Suprapubic skin (tissue), 4 donors: ENCODE results near the gene PDE3A. TPM values are rescaled to one million over a fixed set of nuclear protein-coding genes. Genes with fewer than 3 reads are reported as not detected.

ENCODE experiments used
- DNase-seq, 2 donors: peaks; one replicate each; pipeline ENCODE4 v3.0.0-alpha.2; 2019; ENCODE audit warnings: low spot score in 2 of 2
- H3K27ac ChIP-seq: fragments of 200-600 bp; sonication (generic); one replicate; pipeline ENCODE4 v1.5.1; 2019
- H3K27me3 ChIP-seq: fragments of 200-600 bp; sonication (generic); one replicate; pipeline ENCODE4 v1.5.1; 2019
- H3K36me3 ChIP-seq: fragments of 200-600 bp; sonication (generic); one replicate; pipeline ENCODE4 v1.5.1; 2019
- H3K4me1 ChIP-seq: fragments of 200-600 bp; sonication (generic); one replicate; pipeline ENCODE4 v1.5.1; 2019
- H3K4me3 ChIP-seq: fragments of 200-600 bp; sonication (generic); one replicate; pipeline ENCODE4 v1.5.1; 2019; ENCODE audit warnings: mild to moderate bottlenecking
- H3K9me3 ChIP-seq: fragments of 200-600 bp; sonication (generic); one replicate; pipeline ENCODE4 v1.5.1; 2019
- CTCF ChIP-seq, 2 donors: fragments of 200-600 bp in 1 of 2; fragments of 450-650 bp in 1 of 2; sonication (generic) in 1 of 2; IDR thresholded peaks; one replicate each; pipeline ENCODE4 v1.5.1; 2016 to 2019; ENCODE audit warnings: antibody characterized with exemption in 2 of 2, mild to moderate bottlenecking in 1 of 2, moderate library complexity in 1 of 2
- EP300 ChIP-seq: sonication (generic); formaldehyde crosslinking; IDR thresholded peaks from one replicate; pipeline ENCODE4 v1.6.1; 2017; ENCODE audit warnings: antibody characterized with exemption
- POLR2A ChIP-seq, 2 donors: fragments of 450-650 bp; IDR thresholded peaks; one replicate each; pipeline ENCODE4 v1.6.1; 2017; ENCODE audit warnings: antibody characterized with exemption in 2 of 2, mild to moderate bottlenecking in 2 of 2, moderate library complexity in 2 of 2
- POLR2AphosphoS5 ChIP-seq, 3 donors: sonication (generic); formaldehyde crosslinking; IDR thresholded peaks; one replicate each; pipeline ENCODE4 v1.6.1; 2017; ENCODE audit warnings: antibody characterized with exemption in 3 of 3
- WGBS: methylation state at CpG from one replicate; pipeline ENCODE4 v1.1.5; 2018; 5-methylcytosine and 5-hydroxymethylcytosine counted together
- total RNA-seq, 4 donors: library from RNA; depleted of rRNA; stranded (reverse); fragments of >200 nt; gene quantifications; one replicate each; pipeline ENCODE4 v1.1.0, GENCODE V29; 2016

PDE3A gene
- total RNA-seq, 4 donors from 2014 or later, result 0.79 to 3.4 (median 1.4) TPM

GRCh38 chr12:20486233-20486632 lies 117.9 kb downstream of the PDE3A start:
- Histone ChIP-seq H3K27me3 (no peaks in the 10 kb centered on the region), H3K9me3 (no peaks in the 10 kb centered on the region), H3K4me1 (no peaks in the 10 kb centered on the region), H3K4me3 (no peak overlapping the region), H3K27ac (no peak overlapping the region), H3K36me3 (no peaks in the 10 kb centered on the region)
- no peak for DNase-seq
- TF ChIP-seq EP300 (no peak), POLR2AphosphoS5 (IDR thresholded peaks at IDR 0.05) (no peak)
- WGBS, result 89% methylated on average over 2 of the region's 2 CpGs

- WGBS, result 85% methylated on average over 2 of the region's 2 CpGs
- Histone ChIP-seq H3K27ac (no peak overlapping the region), H3K4me1 (no peaks in the 10 kb centered on the region), H3K4me3 (no peak overlapping the region), H3K27me3 (no peaks in the 10 kb centered on the region), H3K36me3 (no peaks in the 10 kb centered on the region), H3K9me3 (no peaks in the 10 kb centered on the region)
- no peak for DNase-seq
- no peak for TF ChIP-seq POLR2A (IDR thresholded peaks at IDR 0.05)
- TF ChIP-seq POLR2AphosphoS5 (IDR thresholded peaks at IDR 0.05), result no peak
- no peak for TF ChIP-seq EP300
- TF ChIP-seq CTCF (IDR thresholded peaks at IDR 0.05), result no peak
Measured at GRCh38 chr12:20487519-20487918, 119.2 kb downstream of the PDE3A start.

- no peak overlapping the region for H3K4me3 ChIP-seq
- H3K4me1 ChIP-seq, result no peaks in the 10 kb centered on the region
- TF ChIP-seq EP300, result no peak
- TF ChIP-seq POLR2AphosphoS5 (IDR thresholded peaks at IDR 0.05), result no peak
- no peak for TF ChIP-seq POLR2A (IDR thresholded peaks at IDR 0.05)
- TF ChIP-seq CTCF (IDR thresholded peaks at IDR 0.05), result no peak
- no peak for DNase-seq
- WGBS, result 40% methylated on average over 1 of the region's 1 CpG
- no peak overlapping the region for H3K27ac ChIP-seq
- H3K9me3 ChIP-seq, result no peaks in the 10 kb centered on the region
- H3K36me3 ChIP-seq, result no peaks in the 10 kb centered on the region
- H3K27me3 ChIP-seq, result no peaks in the 10 kb centered on the region
Measured at GRCh38 chr12:20489645-20490044, 121.3 kb downstream of the PDE3A start.

GRCh38 chr12:20490213-20490612 lies 121.9 kb downstream of the PDE3A start:
- TF ChIP-seq EP300 (no peak), CTCF (IDR thresholded peaks at IDR 0.05) (no peak), POLR2A (IDR thresholded peaks at IDR 0.05) (no peak), POLR2AphosphoS5 (IDR thresholded peaks at IDR 0.05) (no peak)
- no peak for DNase-seq
- Histone ChIP-seq H3K27ac (no peak overlapping the region), H3K36me3 (no peaks in the 10 kb centered on the region), H3K9me3 (no peaks in the 10 kb centered on the region), H3K27me3 (no peaks in the 10 kb centered on the region), H3K4me3 (no peak overlapping the region), H3K4me1 (no peaks in the 10 kb centered on the region)

- H3K27ac ChIP-seq, result no peak overlapping the region
- H3K4me1 ChIP-seq, result no peaks in the 10 kb centered on the region
- H3K36me3 ChIP-seq, result no peaks in the 10 kb centered on the region
- TF ChIP-seq CTCF (IDR thresholded peaks at IDR 0.05), result no peak
- TF ChIP-seq EP300, result no peak
- TF ChIP-seq POLR2AphosphoS5 (IDR thresholded peaks at IDR 0.05), result no peak
- TF ChIP-seq POLR2A (IDR thresholded peaks at IDR 0.05), result no peak
- no peak for DNase-seq
- H3K9me3 ChIP-seq, result no peaks in the 10 kb centered on the region
- H3K4me3 ChIP-seq, result no peak overlapping the region
- H3K27me3 ChIP-seq, result no peaks in the 10 kb centered on the region
- 72% methylated on average over 5 of the region's 5 CpGs for WGBS
Measured at GRCh38 chr12:20491290-20491689, 123.0 kb downstream of the PDE3A start.

- H3K27ac ChIP-seq, result no peak overlapping the region
- no peaks in the 10 kb centered on the region for H3K36me3 ChIP-seq
- TF ChIP-seq CTCF (IDR thresholded peaks at IDR 0.05) (no peak), EP300 (no peak), POLR2A (IDR thresholded peaks at IDR 0.05) (no peak), POLR2AphosphoS5 (IDR thresholded peaks at IDR 0.05) (no peak)
- H3K4me1 ChIP-seq, result no peaks in the 10 kb centered on the region
- WGBS, result 83% methylated on average over 4 of the region's 4 CpGs
- no peaks in the 10 kb centered on the region for H3K9me3 ChIP-seq
- DNase-seq, result no peak
- no peaks in the 10 kb centered on the region for H3K27me3 ChIP-seq
- H3K4me3 ChIP-seq, result no peak overlapping the region
Measured at GRCh38 chr12:20492251-20492760, 124.0 kb downstream of the PDE3A start.
